Measurements from ENCODE around the gene CERS3. TPM values are rescaled to one million over a fixed set of nuclear protein-coding genes. Genes with fewer than 3 reads are reported as not detected.

The CERS3 gene

DNA sequence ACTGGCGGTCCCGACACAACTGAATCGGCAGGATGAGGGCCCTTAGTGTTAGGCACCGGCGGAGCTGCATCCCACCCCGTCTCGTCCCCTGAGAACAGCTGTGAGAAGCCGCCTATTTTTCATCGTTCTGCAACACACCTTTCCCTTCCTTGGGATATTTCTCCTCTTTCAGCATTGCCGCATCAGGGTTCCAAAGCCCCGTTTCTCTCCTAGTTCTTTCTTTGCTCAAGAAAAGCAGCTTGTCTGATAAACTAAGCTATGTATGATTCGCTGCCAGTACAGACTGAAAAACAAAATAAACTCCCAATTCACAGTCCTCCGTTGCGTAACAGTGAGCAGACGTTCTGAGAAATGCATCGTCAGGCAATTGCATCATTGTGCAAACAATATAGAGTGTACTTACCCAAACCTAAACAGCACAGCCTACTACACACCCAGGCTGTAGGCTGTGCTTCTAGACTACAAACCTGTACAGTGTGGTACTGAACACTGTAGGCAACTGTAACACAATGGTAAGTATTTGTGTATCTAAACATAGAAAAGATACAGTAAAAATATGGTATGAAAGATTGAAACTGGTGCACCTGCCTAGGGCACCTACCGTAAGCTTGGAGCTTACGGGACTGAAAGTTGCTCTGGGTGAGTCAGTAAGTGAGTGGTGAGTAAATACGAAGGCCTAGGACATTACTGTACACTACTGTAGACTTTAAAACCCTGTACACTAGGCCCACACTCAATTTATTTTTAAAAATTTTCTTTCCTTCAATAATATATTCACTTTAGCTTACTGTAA lies 178.1 kb downstream of the CERS3 start:
- Histone ChIP-seq H3K4me1 (ENCODE audit: control insufficient read depth, low read depth, low read length) (no peaks in the 10 kb centered on the region), H3K27ac (ENCODE audit: low read depth, low read length) (no peak overlapping the region), H3K56ac (ENCODE audit: low read length) (no peak overlapping the region), H3K4me2 (ENCODE audit: low read length) (no peak overlapping the region), H3K36me3 (ENCODE audit: control insufficient read depth, insufficient read depth, low read length) (no peaks in the 10 kb centered on the region), H2BK5ac (ENCODE audit: low read length) (no peak overlapping the region), H3K4ac (ENCODE audit: low read depth, low read length) (no peak overlapping the region), H3K9ac (ENCODE audit: low read length) (no peak overlapping the region), H4K5ac (ENCODE audit: low read length) (no peak overlapping the region), H2BK15ac (replicated peaks; ENCODE audit: low read depth) (no peak overlapping the region), H3K23ac (ENCODE audit: low read length) (no peak overlapping the region), H3K27me3 (ENCODE audit: insufficient read depth, low read length, poor library complexity) (no peaks in the 10 kb centered on the region), H2BK120ac (ENCODE audit: low read depth, low read length) (no peak overlapping the region), H4K8ac (ENCODE audit: low read depth, low read length) (no peak overlapping the region), H3K79me1 (ENCODE audit: low read length) (no peaks in the 10 kb centered on the region), H3K18ac (ENCODE audit: low read length) (no peak overlapping the region), H3K4me3 (ENCODE audit: low read length) (no peak overlapping the region), H3K79me2 (ENCODE audit: control insufficient read depth, insufficient read depth, low read length) (no peaks in the 10 kb centered on the region), H2AK5ac (ENCODE audit: low read length) (no peak overlapping the region)
- no CpG with 5 or more reads among the region's 19 CpGs for WGBS (ENCODE audit: extremely low coverage, insufficient coverage, low lambda C conversion rate)
- DNase-seq: no peak

Small RNA genes lying within 50 kb of the gene (small RNA-seq; reads per million reads assigned to genes)
- not detected for gene RNU6-181P (ENCODE audit: insufficient read depth)
- not detected for gene RNU6-322P (ENCODE audit: insufficient read depth)

Measured in mesendoderm (in vitro differentiated cells).